ENCODE measurements around the gene MOB1B. TPM values are rescaled to one million over a fixed set of nuclear protein-coding genes. Genes with fewer than 3 reads are reported as not detected.

MOB1B gene
- total RNA-seq, 2 donors from 2014 or later: 11.0 to 15.6 TPM

GRCh38 chr4:70956549-70957210, 54.5 kb downstream of the MOB1B start:
- intact Hi-C loops (cut with DNase I): no loop called here
- no peak for TF ChIP-seq CTCF (IDR thresholded peaks at IDR 0.05)
- H3K9ac ChIP-seq (ENCODE audit: low read depth in 2 of 2, low read length in 2 of 2): no peak overlapping the region

GRCh38 chr4:70958681-70959080, 56.5 kb downstream of the MOB1B start:
- intact Hi-C loops (cut with DNase I): no loop called here
- Histone ChIP-seq H3K36me3 (no peaks in the 10 kb centered on the region), H3K9me3 (no peaks in the 10 kb centered on the region), H3K9ac (ENCODE audit: low read depth in 2 of 2, low read length in 2 of 2) (no peak overlapping the region), H3K4me3 (no peak overlapping the region), H3K4me1 (no peaks in the 10 kb centered on the region), H3K27me3 (no peaks in the 10 kb centered on the region), H3K27ac (no peak overlapping the region)
- DNase-seq: no peak
- no peak for TF ChIP-seq CTCF (IDR thresholded peaks at IDR 0.05)

More at GRCh38 chr4:70956549-70957210, 54.5 kb downstream of the MOB1B start:
- H3K4me3 ChIP-seq: no peak overlapping the region
- no peaks in the 10 kb centered on the region for H3K27me3 ChIP-seq
- no peaks in the 10 kb centered on the region for H3K9me3 ChIP-seq
- H3K36me3 ChIP-seq: no peaks in the 10 kb centered on the region
- no peak overlapping the region for H3K27ac ChIP-seq
- no peak for DNase-seq
- H3K4me1 ChIP-seq: no peaks in the 10 kb centered on the region

GRCh38 chr4:70969076-70969475, 66.9 kb downstream of the MOB1B start:
- TF ChIP-seq CTCF (IDR thresholded peaks at IDR 0.05): no peak
- DNase-seq: no peak
- intact Hi-C loops (cut with DNase I): no loop called here

GRCh38 chr4:70976252-70976651, 74.1 kb downstream of the MOB1B start:
- Histone ChIP-seq H3K27ac (no peak overlapping the region), H3K27me3 (no peaks in the 10 kb centered on the region), H3K9me3 (no peaks in the 10 kb centered on the region), H3K36me3 (no peaks in the 10 kb centered on the region), H3K4me1 (no peaks in the 10 kb centered on the region), H3K9ac (ENCODE audit: low read depth in 2 of 2, low read length in 2 of 2) (no peak overlapping the region), H3K4me3 (no peak overlapping the region)
- intact Hi-C loops (cut with DNase I): no loop called here
- TF ChIP-seq CTCF (IDR thresholded peaks at IDR 0.05): no peak
- no peak for DNase-seq

More at GRCh38 chr4:70969076-70969475, 66.9 kb downstream of the MOB1B start:
- Histone ChIP-seq H3K4me3 (no peak overlapping the region), H3K36me3 (no peaks in the 10 kb centered on the region), H3K9me3 (no peaks in the 10 kb centered on the region), H3K27ac (no peak overlapping the region), H3K27me3 (no peaks in the 10 kb centered on the region), H3K9ac (ENCODE audit: low read depth in 2 of 2, low read length in 2 of 2) (no peak overlapping the region), H3K4me1 (no peaks in the 10 kb centered on the region)

GRCh38 chr4:70979445-70980008, 77.4 kb downstream of the MOB1B start:
- H3K36me3 ChIP-seq: no peaks in the 10 kb centered on the region
- TF ChIP-seq CTCF (IDR thresholded peaks at IDR 0.05): no peak
- no peaks in the 10 kb centered on the region for H3K27me3 ChIP-seq
- H3K9ac ChIP-seq (ENCODE audit: low read depth in 2 of 2, low read length in 2 of 2): no peak overlapping the region
- DNase-seq: no peak
- H3K9me3 ChIP-seq: no peaks in the 10 kb centered on the region
- no peak overlapping the region for H3K4me3 ChIP-seq
- H3K4me1 ChIP-seq: no peaks in the 10 kb centered on the region
- intact Hi-C loops (cut with DNase I): no loop called here
- no peak overlapping the region for H3K27ac ChIP-seq

All from colonic mucosa (tissue), 4 donors.